GM19023 (cell line): ENCODE measurements around the gene ASB11.

ENCODE experiments used
- ATAC-seq: cut with Tn5 transposase; IDR thresholded peaks from one replicate; pipeline ENCODE4 v1.9.1; 2021; ENCODE audit warnings: mild to moderate bottlenecking, moderate library complexity; ENCODE audit not compliant: unreplicated experiment

The ASB11 gene, protein sequence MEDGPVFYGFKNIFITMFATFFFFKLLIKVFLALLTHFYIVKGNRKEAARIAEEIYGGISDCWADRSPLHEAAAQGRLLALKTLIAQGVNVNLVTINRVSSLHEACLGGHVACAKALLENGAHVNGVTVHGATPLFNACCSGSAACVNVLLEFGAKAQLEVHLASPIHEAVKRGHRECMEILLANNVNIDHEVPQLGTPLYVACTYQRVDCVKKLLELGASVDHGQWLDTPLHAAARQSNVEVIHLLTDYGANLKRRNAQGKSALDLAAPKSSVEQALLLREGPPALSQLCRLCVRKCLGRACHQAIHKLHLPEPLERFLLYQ

DNA sequence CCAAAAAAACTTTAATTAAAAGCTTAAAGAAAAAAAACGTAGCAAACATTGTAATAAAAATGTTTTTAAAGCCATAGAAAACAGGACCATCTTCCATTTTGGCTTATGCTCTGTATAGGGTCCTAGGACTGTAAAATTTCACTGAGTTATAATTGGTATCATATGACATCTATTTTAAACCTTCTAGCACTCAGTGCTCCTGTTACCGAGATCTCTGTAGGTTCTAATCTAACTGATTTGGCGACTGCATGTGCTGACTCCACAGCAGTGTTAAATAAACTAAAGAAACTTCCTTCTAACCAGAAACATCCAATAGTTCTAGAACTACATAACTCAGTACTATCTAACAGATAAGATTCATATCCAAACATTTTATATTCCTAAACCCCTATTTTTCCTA is at the start of gene ASB11:
TSS of gene ASB11 (minus strand) at position 132 of the 400 bp plus-strand sequence. CDS start at position 97, 35 bp downstream.
- ATAC-seq = no peak

DNA sequence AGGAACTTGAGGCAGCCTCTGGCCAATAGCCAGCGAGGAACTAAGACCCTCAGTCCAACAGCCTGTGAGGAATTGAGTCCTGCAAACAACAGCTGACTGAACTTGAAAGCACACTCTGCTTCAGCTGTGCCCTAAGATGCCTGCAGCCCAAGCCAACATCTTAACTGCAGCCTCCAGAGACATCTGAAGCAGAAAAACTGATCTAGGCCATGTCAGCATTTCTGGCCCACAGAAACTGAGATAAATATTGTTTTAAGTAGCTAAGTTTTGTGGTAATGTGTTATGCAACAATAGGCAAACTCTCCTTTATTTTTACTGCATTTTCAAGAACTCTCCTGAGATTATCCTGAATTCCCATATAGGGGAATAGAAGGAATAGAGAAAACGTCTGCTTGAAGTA is 44.3 kb upstream of the ASB11 start:
- no peak for ATAC-seq

DNA sequence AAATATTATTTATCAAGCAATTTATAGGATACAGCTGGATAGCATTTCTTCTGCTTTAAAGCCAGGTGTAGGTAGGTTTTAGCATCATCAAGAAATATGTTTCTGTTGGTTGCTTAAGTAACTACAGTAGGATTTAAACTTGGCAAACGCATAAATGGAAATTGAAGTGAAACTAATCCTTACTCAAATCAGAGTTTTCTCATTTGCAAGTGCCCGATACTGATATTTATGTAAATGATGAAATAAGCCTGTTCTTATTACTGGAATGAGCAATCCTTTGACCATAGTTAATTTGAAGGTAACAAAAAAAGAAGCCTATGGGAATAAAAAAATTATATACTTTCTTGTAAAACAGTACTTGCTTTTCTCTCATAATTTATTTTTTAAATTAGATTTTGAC is 43.1 kb upstream of the ASB11 start:
- no peak for ATAC-seq

GRCh38 chrX:15356444-15356843 is 41.0 kb upstream of the ASB11 start:
- no peak for ATAC-seq

DNA sequence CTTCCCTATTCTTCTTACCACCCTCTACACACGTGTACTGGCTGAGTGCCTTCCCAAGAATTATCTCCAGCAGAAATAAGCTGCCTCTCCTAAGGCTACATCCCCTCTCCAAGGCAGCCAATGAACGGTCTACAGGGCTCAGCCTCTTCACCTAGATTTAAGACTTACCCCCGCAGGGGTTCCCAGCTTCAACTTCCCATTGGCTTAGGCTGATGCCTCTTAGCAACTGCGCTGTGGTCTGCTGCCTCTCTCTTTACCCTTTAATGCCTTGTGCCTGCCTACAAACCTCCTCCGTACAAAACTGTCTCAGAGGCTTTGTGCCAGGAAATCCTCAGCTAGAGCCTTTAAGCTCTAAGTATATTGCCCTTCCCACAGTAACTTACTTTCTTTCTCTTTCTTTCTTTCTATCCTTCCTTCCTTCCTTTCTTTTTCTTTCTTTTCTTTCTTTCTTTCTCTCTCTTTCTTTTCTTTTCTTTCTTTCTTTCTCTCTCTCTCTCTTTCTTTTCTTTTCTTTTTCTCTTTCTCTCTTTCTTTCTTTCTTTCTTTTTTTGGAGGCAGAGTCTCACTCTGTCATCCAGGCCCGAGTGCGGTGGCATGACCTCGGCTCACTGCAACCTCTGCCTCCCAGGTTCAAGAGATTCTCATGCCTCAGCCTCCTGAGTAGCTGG is 35.0 kb upstream of the ASB11 start:
- ATAC-seq = no peak

DNA sequence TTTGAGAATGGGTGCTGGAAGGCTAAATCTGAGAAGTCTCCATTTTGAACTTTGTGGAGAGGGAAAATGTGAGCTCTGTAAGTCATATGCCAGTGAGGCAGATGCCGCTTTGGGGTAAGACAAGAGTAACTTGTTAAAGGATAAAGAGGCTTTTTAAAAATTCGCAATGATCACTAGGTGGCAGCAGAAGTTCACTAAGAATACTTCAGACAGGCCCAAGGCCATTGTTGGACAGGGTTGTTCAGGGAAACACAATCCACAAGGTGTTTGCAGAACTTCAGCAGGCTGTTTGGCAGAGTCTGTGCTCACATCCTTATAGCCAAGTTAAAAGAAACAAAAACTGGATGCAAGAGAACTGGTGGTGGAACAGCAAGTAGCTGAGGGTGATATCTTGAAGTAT is 33.6 kb upstream of the ASB11 start:
- ATAC-seq = no peak

DNA sequence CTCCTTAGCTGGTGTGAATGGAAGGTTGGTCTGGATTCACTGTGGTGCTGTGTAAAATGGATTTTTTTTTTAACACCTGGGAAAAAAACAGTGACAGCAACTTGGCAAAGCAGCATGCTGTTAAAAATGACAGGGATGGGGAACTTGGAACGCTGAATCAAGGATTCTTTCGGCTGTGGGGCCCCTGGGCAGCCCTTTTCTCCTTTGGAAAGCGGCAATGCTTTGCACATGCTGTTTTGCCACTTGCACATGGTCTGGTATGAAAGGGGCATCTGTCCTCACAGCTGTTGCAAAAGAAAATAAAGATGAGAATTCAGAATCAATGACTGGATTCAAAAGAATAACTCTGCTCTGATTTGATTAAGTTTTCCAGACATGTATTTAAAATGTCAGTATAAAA is 30.5 kb upstream of the ASB11 start:
- ATAC-seq = no peak

DNA sequence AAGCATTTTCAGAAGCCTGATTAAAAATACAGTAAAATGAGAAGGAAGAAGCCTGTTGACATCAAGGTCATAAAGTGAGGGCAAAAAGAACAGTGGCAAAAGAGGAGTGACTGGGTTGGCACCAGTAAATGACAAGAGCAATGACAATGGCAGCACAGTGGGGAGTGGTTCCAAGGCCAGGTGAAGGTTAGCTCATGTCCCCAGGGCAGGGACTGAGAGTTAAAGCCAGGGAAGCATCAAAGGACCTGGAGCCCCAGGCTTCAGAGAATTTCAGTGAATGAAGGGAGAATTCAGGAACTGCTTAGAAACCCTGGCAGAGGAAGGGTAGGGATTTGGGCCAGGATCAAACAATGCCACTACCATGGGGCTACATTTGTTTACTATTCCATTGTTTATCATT is 28.7 kb upstream of the ASB11 start:
- no peak for ATAC-seq

DNA sequence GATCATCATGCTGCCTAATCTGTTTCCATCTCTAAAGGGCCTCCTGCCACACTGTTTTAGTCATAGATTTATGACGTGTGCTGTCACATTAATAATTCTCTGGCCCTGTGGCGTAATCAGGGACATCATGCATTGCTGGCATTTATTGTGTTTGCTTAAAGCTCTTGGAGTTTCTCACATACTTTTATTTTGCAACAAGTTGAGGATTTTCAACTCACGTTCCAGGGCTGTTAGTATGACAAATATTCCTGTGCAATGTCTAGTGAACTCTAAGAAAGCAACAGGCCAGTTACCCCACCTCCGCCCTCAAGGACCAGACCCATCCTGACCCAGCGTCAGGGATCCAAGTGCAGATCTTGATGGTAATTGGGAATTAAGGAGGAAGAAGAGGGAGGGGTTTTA is 27.6 kb upstream of the ASB11 start:
- ATAC-seq = no peak

DNA sequence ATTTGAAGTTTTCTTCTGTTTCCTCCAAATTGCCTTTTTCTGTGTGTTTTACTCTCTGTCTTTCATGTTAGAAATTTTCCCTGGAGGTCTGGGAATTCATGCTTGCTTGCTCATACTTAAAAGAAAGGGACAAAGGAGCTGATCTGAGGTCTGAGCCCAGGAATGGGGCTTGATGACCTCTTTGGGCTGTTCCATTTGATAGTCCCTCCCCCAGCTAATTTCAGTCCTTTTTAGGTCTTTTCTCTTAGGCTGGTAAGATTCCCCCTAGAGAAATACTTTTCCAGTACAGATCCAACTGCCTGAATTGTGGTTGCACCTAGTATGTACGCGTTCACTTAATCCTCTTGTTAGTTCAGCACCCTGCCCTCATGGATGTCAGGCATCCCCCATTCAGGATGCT is 25.4 kb upstream of the ASB11 start:
- no peak for ATAC-seq

GRCh38 chrX:15336023-15336413 is 20.6 kb upstream of the ASB11 start:
- ATAC-seq = no peak

DNA sequence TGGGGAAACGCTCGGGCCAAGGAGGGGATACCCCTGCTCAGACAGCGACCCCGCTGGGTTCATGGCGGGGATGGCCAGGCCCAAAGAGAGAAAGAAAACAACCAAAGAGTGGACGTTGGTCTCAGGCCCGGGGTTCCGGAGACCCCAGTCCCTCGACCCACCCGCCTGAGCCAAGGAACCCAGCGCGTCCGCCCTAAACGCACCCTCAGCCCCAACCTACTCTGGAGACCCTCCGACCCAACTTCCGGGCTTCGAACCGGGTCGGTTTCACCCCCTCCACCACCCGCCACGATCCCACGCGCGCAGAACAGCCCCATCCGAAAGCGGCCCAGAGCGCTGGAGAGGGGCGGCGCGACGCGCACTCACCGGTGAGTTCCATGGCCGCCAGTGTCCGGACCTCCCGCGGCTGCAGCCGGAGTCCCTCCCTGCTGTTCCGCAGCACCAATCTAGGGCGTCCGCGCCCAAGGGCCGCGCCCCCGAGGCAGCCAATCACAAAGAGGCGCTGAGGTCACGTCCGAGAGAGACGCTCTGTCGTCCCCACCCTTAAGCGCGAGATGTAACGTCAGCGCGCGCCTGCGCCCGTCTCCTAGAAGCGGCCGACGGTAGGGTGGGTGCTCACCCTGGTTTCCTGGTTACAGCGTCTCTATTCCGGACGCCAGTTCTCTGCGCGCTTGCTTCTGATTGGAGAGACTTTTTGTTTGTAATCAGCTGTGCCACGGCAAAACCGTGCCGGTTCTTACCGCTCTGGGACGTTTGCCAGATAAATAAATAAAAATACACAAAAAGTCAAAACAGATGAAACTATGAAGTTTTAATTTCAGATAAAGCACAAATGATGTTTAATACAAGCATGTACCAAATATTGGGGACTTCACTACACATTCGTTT is 19.9 kb upstream of the ASB11 start, which contains the start of gene PIGA:
TSS of gene PIGA (minus strand) at position 389 of the 888 bp plus-strand sequence. CDS start 3,593 bp downstream, outside the sequence.
- ATAC-seq = peak; percentile 98

GRCh38 chrX:15334561-15334960 is 19.1 kb upstream of the ASB11 start:
- ATAC-seq = no peak

GRCh38 chrX:15328821-15329220 is 13.4 kb upstream of the ASB11 start:
- no peak for ATAC-seq

DNA sequence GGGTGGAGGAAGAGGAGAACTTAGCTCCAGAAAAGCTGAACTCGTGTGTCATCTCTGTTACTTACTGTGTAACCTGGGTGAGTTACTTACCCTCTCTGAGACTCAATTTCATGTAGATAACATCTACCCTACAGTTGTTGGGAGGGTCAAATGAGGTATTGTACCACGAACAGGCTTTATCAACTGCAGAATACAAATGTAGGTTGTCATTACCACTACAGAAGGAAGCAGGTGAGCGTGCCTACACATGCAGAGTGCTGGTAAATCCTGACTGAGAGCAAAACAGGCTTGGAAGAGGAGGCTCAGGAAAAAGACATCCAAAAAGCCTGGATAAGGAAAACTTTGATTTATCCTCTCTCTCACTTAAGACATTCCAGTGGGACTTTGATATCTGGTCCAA is 12.7 kb upstream of the ASB11 start:
- ATAC-seq = no peak

GRCh38 chrX:15322472-15322871 is 7.0 kb upstream of the ASB11 start:
- no peak for ATAC-seq

GRCh38 chrX:15322072-15322471 is 6.6 kb upstream of the ASB11 start:
- ATAC-seq = no peak

DNA sequence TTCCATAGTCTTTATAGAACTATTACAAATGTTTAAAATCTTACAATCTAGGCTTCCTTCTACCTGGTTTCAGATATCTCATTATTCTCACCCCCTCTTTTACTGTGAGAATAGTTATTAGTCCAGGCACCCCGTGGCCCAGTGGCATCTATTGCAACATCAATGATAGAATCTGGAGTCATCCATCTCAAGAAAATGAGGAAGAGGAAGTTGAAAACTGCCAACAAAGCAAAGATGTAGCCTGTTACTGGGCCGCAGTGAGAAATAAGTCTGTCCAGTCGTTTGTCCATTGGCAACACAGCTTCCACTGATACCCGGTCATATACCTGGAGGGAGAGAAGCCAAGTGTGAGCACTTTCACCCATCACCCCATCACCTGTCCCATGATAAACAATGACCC is 6.0 kb upstream of the ASB11 start:
- no peak for ATAC-seq

- ATAC-seq = no peak
Measured at GRCh38 chrX:15320297-15320696, 4.9 kb upstream of the ASB11 start.

DNA sequence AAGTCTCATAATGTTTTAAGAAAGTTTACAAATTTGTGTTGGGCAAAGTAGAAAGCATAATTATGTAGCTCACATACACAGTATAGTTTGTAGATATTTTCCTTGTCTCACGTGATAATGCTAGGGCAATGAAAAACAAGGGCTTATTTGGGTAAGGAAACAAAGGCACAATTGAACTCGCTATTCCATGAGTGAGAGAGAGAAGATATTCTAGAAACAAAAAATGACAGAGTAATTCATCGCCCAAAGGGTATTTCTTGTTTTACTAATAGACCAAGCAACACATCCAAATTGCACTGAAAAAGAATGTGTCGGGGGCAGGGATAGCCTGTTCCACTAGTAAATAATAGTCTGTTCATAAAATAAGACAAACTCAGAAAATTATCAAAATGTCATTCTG is 3.6 kb upstream of the ASB11 start:
- no peak for ATAC-seq

DNA sequence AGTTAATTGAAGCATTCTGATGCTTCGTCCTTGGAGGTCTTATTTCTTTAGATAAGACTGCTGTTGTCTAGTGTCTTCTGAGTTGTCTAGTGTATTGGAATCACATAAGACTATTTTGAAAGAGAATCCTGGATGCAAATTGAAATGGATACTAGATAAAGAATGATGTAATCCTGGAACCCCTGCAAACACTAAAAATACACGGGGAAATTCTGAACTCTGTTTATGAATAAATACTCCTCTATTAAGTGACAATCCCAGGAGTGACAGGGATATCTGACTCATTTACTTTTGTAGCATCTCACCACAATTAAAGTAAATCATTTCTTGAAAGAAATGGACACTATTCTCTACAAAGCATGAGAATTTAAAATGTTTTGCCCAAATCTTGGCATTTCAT is 968 bp downstream of the ASB11 start:
- no peak for ATAC-seq

DNA sequence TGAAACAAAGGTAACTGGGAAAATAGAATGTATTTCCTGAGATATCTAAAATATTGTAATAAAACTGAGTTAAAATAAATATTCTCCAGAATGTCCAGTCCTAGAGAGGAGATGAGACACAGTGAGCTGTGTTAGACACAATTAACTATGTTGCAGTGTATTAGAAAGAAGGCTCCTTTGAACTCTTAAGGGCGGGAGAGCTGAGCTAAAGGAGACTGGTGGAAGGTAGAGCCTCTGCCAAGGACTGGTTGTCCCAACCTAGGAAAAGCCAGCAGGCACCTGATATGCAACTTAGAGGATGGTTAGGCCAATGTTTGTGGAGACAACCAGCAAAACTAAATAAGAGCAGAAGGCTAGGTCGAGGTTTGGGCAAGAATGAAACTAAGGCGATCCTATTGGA is 4.3 kb downstream of the ASB11 start:
- no peak for ATAC-seq
